NCI-H2171 treated with DMSO at 0.1 percent for 48 hours (cell line): ENCODE results near the gene PCSK5.
"Not testable (repeated sequence)": the region's sequence is repeated elsewhere in the genome, so short reads cannot be mapped to it uniquely, and the experiment has no call there.

Experiments
- DNase-seq: peaks from one replicate; lab custom pipeline; 2025; lab: John Stamatoyannopoulos, UW

PCSK5 gene

GRCh38 chr9:75889977-75890471 is 449 bp upstream of the PCSK5 start:
- no peak for DNase-seq

DNA sequence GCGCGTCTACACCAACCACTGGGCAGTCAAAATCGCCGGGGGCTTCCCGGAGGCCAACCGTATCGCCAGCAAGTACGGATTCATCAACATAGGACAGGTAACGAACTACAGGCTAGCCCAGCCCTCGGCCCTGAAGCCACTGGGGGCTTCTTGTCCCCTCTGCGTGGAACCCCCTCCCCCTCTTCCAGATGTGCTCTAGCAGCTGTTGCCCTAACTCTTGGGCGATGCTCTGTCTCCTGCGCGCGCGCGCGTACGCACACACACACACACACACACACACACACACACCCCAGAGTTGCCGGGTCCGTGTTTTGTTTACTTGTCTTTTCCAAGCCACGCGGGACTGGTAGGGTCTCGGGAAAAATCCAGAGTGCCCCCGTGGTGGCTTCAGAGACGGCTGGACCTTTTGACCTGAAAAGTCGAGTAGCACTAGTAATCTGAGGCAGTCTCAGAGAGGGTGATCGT is 836 bp downstream of the PCSK5 start:
- no peak for DNase-seq

- DNase-seq: no peak
These were observed 1.3 kb downstream of the PCSK5 start for GRCh38 chr9:75891771-75892215.

DNA sequence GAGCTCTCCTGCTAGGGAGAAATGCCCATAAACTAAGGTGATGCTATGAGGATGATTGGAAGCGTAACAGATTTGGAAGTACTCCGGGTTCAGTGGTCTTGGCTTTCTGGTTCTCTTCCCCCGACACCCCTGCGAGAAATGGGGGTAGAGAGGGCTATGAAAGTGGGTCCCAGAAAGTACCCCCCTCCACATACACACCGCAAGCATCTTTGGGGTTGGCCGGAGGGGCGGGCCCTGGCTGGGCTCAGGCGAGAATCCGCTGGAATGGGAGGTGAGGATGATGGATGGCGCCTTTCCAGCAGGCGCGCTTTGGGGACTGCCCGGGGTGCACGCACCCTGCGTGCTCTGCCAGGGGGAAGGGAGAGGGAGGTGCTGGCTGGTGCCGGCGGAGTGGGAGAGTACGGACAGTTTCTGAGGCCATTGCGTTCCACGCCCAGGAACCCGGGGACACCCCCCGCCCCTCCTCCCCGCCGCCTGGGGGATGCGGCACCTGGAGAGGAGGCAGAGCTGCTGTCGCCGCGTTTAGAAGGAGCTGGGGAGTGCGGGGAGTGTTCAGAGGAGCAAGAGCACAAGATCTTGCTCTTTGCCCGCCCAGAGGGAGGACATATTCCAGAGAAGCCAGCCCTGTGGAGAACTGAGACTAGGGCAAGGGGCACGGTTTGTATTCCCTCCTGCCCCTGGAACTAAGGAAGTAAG is 1.9 kb downstream of the PCSK5 start:
- DNase-seq: no peak

- no peak for DNase-seq
These were observed 2.6 kb downstream of the PCSK5 start for GRCh38 chr9:75893106-75893505.

DNA sequence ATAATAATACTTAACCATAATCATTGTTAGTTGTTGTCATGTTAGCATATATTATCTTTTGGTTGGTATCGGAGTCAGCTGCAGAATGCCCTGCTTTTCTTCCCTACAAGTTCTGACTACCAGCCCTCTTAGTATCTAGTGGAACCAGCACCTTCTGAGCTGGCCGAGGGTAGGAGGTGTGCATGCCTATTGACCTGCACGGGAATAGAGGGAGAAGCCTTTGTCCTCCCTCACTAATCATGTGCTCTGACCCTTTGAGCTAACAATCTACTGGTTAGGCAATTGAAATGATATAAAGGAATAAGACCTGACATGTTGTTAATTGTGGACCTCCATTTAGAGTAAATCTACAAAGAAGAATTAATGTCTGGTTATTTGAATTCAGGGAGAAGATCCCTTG is 4.1 kb downstream of the PCSK5 start:
- no peak for DNase-seq

DNA sequence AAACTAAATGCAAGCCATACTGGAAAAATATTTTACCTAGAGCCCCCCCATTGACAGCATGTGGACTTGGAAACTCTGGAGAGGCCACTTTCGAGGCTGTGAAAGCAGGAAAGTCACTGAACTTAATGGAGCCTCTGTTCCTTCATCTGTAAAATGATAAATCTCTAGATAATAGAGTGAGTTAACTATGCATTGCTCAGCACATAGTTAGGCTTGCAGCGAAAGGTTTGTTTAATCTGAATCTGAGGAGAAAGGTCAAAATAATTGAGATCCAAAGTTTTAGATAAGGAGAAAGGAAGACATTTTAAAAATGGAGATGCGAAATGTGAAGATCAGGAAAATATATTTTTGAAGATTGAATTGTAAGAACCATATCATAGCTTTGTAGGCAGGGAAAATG is 4.6 kb downstream of the PCSK5 start:
- DNase-seq: no peak

DNA sequence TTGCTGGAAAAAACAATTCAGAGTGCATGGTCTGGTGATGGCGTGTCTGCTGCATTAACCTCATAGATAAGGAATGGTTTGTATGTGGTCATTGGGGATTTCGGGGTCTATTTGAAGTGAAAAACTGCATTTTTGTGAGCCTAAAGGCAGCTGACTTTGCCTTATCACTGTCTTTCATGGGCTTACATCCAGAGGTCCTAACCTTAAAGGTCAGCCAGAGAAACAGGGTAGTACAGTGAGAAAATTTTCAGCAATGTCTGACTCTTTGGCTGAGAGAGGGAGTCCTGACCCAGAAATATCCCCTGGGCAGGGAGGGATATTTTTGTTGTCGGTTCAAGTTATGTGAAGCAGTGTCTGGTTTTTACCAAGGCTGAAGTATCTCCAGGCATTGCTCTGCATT is 5.7 kb downstream of the PCSK5 start:
- no peak for DNase-seq

DNA sequence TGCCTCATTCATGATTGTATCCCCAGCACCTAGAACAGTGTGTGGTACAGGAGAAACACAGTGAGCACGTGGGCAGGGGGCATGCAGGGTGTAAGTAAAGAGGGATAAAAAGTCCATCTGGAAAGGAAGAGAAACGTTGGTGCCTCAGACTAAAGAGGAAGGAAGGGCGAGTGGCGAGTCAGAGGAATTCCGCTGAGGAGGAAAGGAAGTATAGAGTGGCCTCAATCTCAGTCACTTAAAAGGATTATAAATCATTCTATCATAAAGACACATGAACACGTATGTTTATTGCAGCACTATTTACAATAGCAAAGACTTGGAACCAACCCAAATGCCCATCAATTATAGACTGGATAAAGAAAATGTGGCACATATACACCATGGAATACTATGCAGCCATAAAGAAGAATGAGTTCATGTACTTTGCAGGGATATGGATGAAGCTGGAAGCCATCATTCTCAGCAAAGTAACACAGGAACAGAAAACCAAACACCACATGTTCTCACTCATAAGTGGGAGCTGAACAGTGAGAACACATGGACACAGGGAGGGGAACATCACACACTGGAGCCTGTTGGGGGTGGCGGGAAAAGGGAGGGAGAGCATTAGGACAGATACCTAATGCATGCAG is 10.5 kb downstream of the PCSK5 start:
- not testable (repeated sequence) for DNase-seq

- no peak for DNase-seq
These were observed 13.4 kb downstream of the PCSK5 start for GRCh38 chr9:75903785-75904360.

DNA sequence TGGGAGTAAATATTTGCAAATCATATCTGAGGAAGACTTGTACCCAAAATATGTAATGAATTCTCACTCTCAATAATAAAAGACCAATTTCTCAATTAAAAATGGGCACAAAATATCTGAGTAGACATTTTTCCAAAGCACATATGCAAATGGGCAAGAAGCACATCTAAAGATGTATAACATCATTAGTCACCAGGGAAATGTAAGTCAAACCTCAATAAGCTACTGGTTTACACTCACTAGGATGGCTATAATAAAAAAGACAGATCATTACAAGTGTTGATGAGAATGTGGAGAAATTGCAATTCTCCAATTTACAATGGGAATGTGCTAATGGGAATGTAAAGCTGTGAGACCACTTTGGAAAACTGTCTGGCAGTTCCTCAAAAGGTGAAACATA is 13.9 kb downstream of the PCSK5 start:
- DNase-seq: no peak

DNA sequence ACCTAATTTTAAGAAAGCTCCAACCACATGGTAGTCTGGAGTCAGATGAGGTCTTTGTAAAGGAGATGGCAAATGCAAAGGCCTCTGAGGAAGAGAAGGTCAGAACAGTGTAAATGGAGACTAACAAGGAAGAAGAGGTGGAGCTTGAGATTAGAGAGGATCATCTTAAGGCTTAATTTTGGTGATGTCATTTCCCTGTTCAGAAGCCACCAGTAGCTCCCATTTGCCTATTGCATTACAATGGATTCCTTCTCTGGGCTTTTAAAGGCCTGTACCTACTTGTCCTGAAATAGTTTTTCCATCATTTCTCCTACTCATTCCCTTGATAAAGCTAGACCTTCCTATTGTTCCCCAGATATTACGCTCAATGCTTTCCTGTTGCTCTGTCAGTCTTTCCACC is 16.1 kb downstream of the PCSK5 start:
- no peak for DNase-seq

GRCh38 chr9:75907329-75907728 is 16.9 kb downstream of the PCSK5 start:
- no peak for DNase-seq

DNA sequence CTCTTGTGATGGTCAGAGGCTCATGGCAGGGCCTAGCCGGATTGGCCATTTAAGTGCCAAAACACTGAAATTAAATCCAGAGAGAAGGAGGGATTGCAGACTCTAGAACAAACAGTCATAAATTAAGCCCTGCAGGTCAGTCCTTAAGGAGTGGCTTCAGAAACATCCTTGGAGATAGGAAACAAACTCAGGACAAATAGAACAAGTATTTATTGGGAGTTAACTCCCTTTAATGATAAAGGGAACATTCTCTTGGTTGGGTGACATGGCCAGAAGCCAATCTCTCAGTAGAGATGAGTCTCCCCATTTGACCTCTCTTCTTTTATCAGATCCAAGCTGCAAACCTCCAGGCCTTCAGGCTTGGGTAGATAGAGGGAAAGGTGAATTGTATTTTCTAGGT is 17.4 kb downstream of the PCSK5 start:
- no peak for DNase-seq

- no peak for DNase-seq
These were observed 19.3 kb downstream of the PCSK5 start for GRCh38 chr9:75909776-75910175.

DNA sequence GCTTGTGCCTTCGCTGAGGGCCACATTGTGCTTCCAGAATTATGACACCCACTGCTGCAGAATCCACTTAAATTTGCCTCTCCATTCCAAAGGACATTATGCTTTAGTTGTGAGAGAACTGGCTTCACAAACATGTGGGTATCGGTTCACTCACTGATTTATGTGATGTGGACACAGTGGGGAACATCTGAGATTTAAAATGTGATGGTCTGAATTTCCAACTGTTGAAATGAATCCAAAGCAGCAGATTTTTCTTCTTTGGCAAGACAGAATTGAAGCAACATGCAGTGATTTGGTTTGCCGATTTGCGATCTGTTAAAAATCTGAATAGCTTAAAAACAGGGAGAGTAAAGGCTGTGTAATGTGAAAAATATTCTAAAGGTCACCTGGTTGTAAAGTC is 20.3 kb downstream of the PCSK5 start:
- DNase-seq: no peak

GRCh38 chr9:75911390-75911789 is 20.9 kb downstream of the PCSK5 start:
- DNase-seq: no peak

GRCh38 chr9:75912951-75913350 is 22.5 kb downstream of the PCSK5 start:
- DNase-seq: no peak

- DNase-seq: no peak
These were observed 23.5 kb downstream of the PCSK5 start for GRCh38 chr9:75914002-75914401.

GRCh38 chr9:75914883-75915452 is 24.5 kb downstream of the PCSK5 start:
- no peak for DNase-seq

DNA sequence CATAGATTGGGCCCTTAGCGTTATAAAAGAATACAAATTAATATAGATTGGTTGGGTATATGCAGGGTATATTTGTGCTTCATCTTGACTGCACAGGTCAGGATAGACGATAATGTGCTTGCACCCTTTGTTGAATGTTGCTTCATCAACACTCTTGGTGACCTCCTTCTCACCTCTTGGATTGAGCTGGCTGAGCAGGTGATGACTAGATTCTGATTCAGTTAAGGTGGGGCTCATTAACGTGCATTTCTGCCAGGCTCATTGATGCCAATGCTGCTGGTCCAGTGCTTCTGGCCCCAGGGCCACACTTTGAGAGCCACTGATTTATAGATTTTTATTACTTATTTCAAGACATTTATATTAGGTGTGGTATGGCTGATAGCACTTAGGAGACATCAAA is 27.7 kb downstream of the PCSK5 start:
- no peak for DNase-seq

DNA sequence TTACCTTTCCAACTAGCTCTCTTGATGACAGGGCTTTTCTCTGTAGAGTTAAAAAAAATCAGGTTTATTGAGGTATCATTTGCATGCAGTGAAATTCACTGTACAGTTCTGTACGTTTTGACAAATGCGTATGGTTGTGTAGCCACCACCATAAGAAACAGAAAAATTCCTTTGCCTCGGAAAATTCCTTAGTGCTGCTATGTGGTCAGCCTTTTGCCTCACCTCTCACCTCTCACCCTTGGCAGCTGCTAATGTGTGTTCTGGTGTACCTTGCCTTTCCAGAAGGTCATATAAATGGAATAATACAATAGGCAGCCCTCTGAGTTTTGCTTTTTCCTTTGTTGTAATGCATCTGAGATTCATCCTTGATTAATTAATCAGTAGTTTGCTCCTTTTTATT is 28.4 kb downstream of the PCSK5 start:
- no peak for DNase-seq
